Skin of body (tissue), 2 donors: Measurements from ENCODE around the gene SLC6A1. TPM values are rescaled to one million over a fixed set of nuclear protein-coding genes. Genes with fewer than 3 reads are reported as not detected.

ENCODE experiments used
- DNase-seq: peaks from one replicate; lab custom pipeline; 2025; lab: John Stamatoyannopoulos, UW
- total RNA-seq: library from RNA; depleted of rRNA; stranded (reverse); fragments of >200 nt; gene quantifications from one replicate; pipeline ENCODE4 v1.2.3, GENCODE V29; 2014

The SLC6A1 gene
- total RNA-seq, result 1.7 TPM

DNA sequence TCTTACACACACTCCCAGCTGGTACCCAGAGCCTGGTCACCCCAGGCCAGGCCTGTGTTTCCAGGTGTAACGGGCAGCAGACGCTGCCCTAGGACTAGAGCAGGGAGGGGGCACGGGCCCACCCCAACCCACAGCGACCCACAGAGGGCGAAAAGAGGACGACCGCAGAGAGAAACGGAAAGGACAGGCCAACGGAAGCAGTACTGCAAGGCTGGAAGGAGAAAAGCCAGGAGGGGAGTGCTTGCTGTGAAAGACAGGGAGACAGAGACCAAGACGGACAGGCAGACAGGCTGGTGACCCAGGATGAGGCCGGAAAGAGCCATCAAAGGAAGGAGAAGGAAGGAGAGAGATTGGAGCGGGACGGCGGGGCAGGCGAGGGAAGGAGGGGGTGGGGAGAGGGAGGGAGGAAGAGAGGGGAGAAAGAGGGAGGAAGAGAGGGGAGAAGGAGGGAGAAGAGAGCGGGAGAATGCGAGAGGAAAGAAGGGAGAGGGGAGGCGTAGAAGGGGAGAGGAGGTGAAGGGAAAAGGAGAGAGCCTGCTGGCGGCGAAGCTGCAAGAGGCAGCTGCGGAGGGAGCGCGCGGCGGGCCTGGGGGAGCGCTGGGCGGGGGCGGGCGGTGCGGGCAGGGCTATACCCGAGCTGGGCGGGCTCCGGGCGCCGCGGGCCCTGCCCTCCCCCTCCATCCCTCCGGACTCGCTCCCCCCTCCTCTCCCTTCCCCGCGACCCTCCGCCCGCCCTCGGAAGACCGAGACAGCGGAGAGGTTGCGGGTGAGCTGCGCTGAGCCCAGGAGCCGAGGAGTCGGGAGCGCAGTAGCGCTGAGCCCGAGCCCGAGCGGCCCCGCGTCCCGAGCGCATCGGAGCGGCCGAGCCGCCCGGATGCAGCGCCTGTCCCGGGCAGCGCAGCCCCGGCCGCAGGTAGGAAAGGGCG lies at the start of gene SLC6A1:
Gene SLC6A1 (plus strand): TSS at position 732 of the 926 bp plus-strand sequence. CDS start 24,464 bp downstream, outside the sequence.
- DNase-seq, result no peak

DNA sequence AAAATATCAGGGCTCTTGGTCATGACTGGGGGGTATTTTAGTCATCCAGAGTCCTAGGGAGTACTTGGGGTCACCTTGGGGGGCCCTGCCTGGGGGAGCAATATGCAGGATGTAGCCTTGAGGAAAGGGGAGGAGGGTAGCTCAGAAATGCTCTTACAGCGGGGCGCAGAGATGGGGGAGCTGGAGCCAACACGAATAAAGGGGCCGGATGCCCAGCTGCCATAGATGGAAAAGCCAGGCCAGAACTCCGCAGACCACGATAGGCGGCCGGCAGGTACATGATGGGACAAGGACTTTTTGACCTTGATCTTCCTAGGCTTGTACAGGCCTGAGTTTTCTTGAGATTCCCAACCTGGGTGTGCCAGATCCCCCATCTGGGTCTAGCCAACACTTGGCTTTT lies 47.7 kb upstream of the SLC6A1 start:
- no peak for DNase-seq

DNA sequence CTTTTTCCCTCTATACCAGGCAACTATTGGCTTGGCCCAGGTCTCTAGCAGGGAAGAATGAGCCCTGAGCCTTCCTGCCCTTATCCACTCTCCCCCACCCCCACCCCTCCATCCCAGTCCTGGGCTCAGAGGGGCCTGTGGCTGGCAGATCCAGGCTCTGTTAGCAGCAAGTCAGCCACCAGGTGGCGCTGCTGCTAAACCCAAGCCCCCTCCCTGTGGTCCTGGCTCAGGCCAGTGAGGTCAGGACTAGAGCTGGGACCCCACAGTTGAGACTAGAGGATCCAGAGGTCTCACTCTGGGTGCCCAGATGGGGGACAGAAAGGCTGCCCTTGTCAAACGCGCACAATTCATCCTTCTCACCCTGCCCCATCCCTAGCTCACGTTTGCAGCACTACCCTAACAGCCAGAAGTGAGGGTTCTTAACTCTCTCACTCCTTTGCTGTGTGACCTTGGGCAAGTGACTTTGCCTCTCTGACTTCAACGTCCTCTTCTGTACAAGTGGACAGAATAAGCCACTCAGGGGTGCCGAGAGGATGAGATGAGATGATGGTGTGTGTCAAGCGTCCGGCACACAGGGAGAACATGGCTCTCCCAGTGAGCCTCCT lies 46.8 kb upstream of the SLC6A1 start:
- DNase-seq, result peak; percentile 44

DNA sequence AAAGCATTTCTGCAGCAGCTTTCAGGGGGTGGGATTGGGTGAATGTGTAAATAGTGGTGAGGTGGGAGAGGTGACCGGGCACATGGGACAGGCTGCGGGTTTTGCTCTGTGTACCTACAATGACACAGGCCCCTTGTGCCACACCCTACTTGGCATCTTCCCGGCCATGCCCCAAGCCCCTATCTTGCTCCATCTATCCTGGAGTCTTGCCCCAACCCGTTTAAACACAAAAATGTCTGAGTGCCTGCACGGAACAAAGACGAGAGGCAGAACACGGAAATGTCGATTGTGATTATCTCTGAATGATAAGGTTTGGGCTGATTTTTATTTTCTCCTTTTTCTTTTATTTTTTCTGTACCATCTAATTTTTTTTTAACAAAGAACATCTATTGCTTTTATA lies 46.0 kb upstream of the SLC6A1 start:
- DNase-seq, result no peak

DNA sequence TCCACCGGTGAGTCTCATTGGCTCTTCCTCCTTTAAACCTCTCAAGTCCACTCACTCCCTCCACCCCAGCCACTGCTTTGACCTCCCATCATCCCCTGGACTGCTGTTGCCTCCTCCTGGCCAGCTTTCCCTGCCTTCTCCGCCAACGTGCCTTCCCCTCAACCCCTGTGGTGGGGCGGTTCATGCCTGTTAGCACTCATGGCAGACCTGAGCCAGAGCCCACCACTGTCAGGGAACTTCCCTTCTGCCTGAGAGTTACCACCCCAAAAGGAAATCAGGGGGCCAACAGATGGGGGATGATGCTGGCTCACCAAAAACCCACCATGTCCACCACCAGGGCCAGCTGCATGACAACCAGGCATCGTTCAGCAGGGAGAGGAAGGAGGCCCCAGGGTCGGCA lies 44.2 kb upstream of the SLC6A1 start:
- DNase-seq, result no peak

DNA sequence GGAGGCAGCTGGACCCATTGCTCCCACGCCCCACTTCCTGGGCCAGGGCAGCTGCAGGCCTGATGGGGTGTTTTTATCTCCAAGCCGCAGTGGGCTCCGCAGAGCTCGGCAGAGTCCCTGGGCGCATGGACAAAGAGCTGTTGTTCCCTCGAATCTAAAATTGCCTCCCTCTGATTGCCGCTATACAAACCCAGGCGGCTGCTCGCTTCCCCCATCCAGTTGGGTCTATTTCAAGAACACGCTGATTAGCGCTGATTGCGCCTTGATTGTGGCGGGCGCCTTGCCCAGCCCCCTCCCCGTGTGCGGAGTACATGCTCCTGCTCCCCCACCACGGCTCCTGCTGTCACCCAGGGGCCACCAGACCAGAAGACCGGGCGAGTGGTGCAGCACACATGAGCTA lies 43.4 kb upstream of the SLC6A1 start:
- DNase-seq, result no peak

DNA sequence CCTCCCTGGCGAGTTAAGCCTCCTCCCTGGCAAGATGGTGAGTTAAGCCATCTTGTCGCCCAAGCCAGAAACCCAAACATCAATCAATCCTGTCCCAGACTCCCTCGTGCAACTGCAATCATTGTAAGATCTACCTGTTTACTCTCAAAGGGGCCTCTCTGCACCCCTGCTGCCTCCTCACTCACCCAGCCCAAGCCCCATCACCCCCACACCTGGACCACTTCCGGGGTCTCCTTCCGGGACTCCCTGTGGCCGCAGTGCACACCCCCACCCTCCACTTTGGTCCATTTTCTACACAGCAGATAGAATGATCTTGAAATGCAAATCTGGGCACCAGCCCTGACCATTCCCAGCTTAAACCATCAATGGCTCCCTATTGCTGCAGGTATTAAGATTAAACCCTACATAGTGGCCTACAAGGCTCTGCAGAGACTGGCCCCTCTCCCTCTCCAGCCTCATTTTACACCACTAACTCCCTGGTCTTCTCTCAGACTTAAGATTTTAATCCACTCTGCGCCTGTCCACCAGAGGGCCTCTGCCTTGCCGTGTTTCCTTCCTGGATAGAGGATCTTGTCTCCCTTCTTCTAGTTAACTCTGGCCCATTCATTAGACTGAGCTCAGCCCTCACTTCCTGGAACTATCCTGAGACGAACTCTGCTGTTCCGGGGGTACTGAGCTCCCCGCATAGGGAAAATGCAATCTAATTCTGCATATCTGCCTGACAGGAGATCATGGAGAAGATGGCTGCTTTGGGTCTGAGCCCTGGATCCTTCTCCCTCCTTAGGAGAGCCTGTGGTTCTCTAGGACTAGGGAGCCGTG lies 41.9 kb upstream of the SLC6A1 start:
- DNase-seq, result no peak

DNA sequence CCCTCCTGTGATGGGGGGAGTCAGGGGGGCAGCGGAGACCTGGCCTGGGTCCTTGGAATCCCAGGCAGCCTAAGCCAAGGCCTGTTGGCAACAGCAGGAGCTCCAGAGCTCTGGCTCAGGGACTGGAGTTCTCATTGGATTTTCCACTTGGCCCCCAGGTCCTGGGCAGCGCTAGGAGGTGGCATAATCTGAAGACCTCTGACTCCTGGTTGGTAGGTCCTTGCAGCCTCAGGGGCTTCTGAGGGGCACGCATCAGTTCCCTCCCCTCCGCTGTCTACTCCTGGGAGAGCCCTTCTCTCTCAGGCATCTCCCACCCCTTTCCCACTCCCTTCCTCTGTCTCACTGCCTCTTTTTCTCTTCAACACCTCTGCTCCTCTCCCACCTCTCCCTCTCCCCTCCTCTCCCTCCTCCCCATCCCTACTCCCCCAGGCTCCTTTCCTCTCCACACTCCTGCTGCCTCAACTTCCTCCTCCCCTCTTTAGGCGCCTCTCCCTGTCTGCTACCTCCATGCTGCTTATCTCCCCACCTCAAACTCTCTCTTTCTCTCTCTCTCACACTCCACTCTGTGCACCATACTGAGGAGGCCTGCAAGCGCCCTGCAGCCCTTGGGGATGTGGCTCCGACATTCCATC lies 41.1 kb upstream of the SLC6A1 start:
- DNase-seq, result no peak

DNA sequence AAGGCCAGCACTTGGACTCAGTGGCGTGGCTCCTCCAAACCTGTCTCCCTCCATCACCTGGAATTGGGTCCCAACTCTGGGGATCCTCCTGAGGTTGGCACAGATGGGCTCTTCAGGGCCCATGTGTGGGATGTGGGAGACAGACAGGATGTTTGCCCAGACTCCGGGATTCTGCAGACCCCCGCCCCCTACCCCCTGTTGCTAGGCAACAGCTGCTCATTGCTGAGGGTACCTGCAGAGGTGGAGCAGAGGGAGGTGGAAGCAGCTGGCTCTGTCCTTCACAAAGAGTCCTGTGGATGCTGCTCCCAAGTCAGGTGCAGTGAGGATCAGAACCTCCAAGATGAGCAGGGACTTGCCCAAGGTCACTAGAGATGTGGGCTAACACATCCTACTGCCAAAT lies 40.0 kb upstream of the SLC6A1 start:
- DNase-seq, result no peak

DNA sequence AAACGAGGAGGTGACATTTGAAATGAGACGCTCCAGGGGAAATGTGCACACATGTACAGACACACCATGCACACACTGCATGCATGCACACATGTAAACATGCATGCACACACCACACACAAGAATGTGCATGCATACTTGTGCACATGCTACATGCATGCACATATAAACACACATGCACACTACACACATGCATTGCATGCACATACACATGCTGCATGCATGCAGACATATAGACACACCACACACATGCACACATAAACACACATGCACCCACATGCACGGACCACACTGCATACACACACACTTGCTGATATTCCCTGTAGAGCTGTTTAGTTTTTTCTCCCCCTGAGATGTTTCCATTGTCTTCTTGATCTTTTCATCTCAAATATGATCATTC lies 37.8 kb upstream of the SLC6A1 start:
- DNase-seq, result no peak

DNA sequence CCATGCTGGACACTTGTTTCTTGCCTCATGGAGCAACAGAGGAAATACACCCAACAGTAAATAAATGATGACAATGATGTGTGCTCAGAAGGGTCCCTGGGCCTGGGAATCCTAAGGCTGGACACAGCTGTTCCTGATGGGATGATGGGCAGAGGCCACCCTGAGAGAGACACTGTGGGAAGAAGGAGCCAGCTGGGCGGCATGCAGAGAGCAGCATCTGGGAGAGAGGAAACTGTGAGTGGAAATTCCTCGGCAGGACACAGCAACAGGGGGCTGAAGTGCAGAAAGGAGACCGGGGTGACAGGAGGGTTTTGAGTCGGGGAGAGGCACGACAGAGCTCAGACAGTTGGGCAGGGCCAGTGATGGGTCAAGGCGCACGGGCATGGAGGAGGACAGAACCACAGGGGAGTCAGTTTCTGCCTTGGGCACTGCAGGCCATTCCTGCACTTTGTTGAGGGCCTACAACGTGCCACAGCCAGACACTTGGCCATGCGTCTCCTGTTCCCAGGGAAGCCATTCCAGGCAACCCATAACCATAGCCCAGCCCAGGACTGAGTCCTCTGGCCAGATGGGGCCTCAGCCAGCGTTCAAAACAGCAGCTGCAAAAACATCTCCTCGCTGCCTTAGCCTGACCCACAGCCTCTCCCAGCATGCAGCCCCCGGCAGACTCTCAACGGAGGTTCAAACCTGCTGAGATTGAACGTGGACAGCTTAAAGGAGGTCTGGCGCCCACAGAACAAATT lies 36.7 kb upstream of the SLC6A1 start:
- DNase-seq, result no peak

DNA sequence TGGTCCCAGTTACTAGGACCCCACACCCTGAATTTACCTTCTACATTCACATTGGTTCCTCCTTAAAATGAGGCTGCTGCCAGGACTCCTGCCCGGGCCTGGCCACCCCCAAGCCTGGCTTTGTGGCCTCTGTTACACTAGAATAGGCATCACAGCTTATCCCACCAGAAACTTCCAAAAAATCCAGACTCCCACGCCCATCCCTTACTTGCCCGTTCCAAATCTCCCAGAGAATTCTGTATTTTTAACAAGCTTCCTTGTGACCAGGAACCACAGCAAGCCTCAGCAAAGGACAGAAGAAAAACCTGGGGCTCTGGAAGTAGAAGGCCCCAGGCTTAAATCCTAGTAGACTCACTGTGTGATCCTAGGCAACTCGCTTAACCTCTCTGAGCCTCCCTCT lies 36.0 kb upstream of the SLC6A1 start:
- DNase-seq, result no peak

DNA sequence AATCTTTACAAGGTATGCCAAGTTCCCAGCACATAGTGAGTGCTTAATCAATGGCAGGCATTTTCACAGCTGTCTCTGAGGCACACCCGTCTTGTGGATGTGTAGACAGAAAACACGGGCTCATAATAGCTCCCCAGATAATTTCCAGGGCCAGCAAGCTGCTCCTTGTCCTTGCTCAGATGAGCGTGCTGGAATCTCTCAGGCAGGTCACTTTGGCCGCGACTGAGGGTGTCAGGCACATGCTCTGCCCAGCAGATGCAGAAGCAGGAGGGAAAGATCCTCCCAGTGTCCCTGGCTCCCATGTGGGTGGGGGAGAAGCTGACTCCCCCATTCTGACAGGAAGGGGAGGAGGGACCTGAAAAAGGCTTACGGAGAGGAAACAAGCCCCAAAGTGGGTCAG lies 35.6 kb upstream of the SLC6A1 start:
- DNase-seq, result no peak

DNA sequence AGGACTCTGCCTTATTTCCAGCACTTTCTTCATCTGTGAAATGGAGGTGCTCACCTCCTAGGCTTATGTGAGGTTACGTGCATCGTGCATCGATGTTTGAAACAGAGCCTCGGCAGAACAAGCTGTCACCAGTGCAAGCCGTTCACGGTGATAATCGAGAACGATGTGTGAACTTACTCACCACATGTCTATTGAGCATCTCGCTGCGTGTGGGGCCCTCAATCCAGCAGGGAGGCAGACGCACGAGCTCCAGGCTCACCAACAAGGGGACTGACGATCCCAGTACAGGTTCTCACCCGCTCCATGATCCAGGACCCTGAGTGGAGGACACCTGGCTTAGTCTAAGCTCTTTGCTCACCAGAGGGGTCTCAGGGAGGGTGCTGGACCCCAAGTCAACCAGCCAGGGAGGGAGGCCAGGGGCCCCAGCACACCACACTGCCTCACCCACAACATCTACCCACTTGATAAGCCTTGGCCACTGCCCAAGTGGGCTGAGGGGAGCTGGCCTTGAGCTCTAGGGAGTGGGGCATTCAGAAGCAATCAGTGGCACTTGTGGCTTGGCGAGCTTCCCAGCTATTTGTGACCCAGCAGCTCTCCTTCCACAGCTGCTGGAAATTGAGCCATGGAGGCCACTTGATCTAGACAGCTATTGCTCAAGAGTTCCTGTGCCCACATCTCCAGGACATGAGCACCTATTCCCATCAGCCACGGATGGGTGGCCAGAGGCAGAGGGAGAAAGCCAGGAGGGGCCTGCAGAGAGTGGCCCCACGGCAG lies 34.4 kb upstream of the SLC6A1 start:
- no peak for DNase-seq

DNA sequence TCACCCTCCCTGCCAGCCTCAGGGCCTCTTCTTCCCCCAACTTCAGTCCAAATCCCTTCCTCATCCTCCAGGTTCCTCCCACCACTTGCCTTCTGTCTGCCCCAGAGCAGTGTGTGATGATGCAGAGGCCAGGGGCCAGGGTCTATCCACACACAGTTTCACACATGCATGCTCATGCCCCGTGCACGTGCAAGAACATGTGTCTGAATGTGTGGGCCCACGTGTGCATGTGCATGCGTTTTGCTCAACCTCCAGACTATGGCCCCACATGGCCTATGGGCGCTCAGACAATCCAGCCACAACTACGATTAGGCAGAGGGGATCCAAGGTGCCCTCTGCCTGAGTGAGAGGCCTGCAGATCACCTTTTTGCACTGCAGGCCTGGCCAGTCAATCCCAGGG lies 32.3 kb upstream of the SLC6A1 start:
- DNase-seq, result no peak

DNA sequence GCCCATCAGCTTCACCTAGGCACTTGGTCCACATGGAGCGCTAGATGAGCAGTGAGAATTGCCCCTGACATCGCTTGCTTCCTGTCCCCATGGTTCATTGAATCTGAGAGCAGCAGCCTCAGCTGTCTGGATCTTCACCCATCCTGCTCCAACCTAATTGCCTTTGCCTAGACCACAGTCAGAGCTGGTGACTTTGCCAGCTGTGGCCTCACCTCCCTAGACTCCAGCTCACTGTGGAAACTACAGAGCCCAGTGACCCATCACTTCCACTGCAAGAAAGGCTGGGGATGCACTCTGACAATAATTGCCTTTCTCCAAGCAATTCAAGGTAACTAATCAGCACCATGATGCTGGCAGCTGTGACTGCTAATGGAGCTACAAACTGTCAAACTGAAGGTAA lies 30.6 kb upstream of the SLC6A1 start:
- no peak for DNase-seq

DNA sequence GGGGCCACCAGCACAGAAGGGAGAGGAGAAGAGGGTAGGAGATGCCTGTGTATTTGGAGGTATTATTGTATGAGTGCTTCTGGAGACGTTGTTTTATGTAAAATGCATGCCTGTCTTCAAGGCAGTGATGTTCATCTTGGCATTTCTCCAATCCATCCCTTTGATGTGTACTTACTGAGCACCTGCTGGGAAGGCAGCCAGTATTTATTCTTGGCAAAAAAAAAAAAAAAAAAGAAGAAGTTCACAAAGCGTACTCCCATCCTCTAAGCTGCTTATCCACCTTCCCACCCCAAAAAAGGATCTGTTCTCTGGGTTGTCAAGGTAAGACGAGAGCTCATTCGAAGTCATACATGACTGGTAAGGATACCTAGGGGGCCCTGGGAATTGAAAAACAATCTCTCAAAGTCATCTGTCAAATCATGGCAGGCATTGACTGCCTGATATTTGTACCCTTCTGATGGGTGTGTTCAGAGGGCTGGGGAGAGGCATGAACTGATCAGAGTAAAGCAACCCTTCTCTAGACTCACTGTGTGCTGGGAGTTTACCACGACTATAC lies 30.0 kb upstream of the SLC6A1 start:
- peak; percentile 14 for DNase-seq

DNA sequence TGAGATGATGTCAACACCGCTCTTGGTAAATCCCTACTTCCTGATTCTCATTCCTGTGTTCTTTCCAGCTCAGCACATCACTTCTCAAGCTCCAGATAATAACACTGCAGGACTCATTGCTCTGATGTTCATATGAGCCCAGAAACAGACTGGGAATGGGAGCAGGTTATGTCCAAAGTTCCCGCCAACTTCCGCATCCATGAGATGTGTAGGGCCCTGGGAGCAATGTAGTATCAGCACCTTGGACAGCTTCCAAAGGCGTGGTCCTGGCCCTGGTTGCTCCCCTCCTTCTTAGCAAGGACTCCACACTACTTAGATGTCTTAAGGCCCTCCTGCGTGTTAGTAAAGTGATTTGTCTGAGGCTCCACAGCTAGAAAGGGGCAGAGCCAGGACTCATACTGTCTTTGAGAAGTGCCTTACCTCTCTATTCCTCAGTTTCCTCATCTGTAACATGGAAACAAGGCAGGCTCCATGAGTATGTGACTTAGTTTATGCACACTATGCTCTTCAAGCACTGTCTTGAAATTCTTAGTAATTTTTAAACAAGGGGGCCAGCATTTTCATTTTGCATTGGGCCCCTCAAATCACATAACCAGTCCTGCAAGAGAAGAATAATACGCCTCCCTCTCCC lies 27.9 kb upstream of the SLC6A1 start:
- no peak for DNase-seq

DNA sequence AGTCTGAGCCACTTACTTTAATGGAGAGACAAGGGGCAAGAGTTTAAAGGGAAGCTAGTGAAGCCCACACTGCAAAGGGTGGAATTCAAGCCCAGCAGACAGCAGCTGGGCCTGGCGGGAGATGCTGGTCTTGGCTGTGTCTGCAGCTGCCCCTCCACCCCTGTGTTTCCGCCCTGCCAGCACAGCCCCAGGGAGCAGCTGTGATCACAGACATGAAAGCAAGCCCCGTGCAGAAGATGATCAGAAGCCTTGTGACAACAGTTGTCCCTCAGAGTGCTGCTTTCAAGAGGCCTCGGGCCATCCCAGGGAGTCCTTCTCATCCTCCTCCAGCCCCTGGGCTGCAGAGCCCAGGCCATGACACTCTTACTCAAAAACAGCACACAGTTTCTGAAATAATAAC lies 24.1 kb upstream of the SLC6A1 start:
- DNase-seq, result no peak
